OCI-LY7 (cell line): Measurements from ENCODE around the gene ZHX3. TPM values are rescaled to one million over a fixed set of nuclear protein-coding genes. Genes with fewer than 3 reads are reported as not detected.

Experiments used
- BruUV-seq: library from RNA; stranded (reverse); fragments of 400-500 nt; replicated peaks from 2 replicates; lab custom pipeline; 2021; lab: Mats Ljungman, UMichigan
- CTCF ChIA-PET: fragments of 300-600 bp; sonication (Branson Sonifier 250); formaldehyde crosslinking; loops from one replicate; lab custom pipeline; 2022; ENCODE audit warnings: antibody characterized with exemption; ENCODE audit not compliant: unreplicated experiment; lab: Charles Lee
- POLR2A ChIA-PET: fragments of 300-600 bp; sonication (Branson Sonifier 250); formaldehyde crosslinking; loops from one replicate; lab custom pipeline; 2022; ENCODE audit warnings: antibody characterized with exemption; lab: Charles Lee
- DNase-seq: peaks from one replicate; pipeline ENCODE4 v3.0.0-alpha.2; 2015; ENCODE audit warnings: low spot score
- H2AFZ ChIP-seq: fragments of 200-600 bp; sonication (generic), shearing (Covaris generic); 2 replicates; pipeline ENCODE4 v1.6.1; 2014; ENCODE audit warnings: mild to moderate bottlenecking, antibody characterized with exemption, low read length, moderate library complexity
- H3K27ac ChIP-seq: fragments of 200-600 bp; sonication (generic); 2 replicates; pipeline ENCODE4 v1.5.1; 2014; ENCODE audit warnings: mixed run types, low read depth, mild to moderate bottlenecking, moderate library complexity, low read length, inconsistent platforms; ENCODE audit not compliant: poor library complexity, severe bottlenecking
- H3K36me3 ChIP-seq: fragments of 200-600 bp; sonication (generic); 2 replicates; pipeline ENCODE4 v1.6.1; 2014; ENCODE audit warnings: mild to moderate bottlenecking, antibody characterized with exemption, low read length, moderate library complexity, mixed read lengths; ENCODE audit not compliant: insufficient read depth
- H3K4me1 ChIP-seq: fragments of 200-600 bp; sonication (generic); 2 replicates; pipeline ENCODE4 v1.5.1; 2014; ENCODE audit warnings: mild to moderate bottlenecking, low read length; ENCODE audit not compliant: insufficient read depth, poor library complexity, severe bottlenecking
- H3K4me2 ChIP-seq: fragments of 200-600 bp; sonication (generic); 2 replicates; pipeline ENCODE4 v1.6.1; 2014; ENCODE audit warnings: mild to moderate bottlenecking, low read length
- H3K4me3 ChIP-seq: fragments of 200-600 bp; sonication (generic); 2 replicates; pipeline ENCODE4 v1.5.1; 2014; ENCODE audit warnings: mild to moderate bottlenecking, low read depth, low read length; ENCODE audit not compliant: poor library complexity, severe bottlenecking
- H3K79me2 ChIP-seq: fragments of 200-600 bp; sonication (generic); 2 replicates; pipeline ENCODE4 v1.6.1; 2016; ENCODE audit warnings: low read depth, mild to moderate bottlenecking, low read length, moderate library complexity, mixed read lengths; ENCODE audit not compliant: insufficient read depth
- H3K9me2 ChIP-seq: fragments of 200-600 bp; sonication (generic); 2 replicates; pipeline ENCODE4 v1.6.1; 2016; ENCODE audit warnings: mild to moderate bottlenecking, low read length, mixed read lengths; ENCODE audit not compliant: insufficient read depth
- H3K9me3 ChIP-seq: fragments of 200-600 bp; sonication (generic); 2 replicates; pipeline ENCODE4 v1.6.1; 2014; ENCODE audit warnings: mild to moderate bottlenecking, mixed run types, low read length, mixed read lengths
- H4K20me1 ChIP-seq: fragments of 200-600 bp; sonication (generic); 2 replicates; pipeline ENCODE4 v1.6.1; 2014; ENCODE audit warnings: mild to moderate bottlenecking, antibody characterized with exemption, low read length, moderate library complexity, mixed read lengths; ENCODE audit not compliant: insufficient read depth
- CTCF ChIP-seq: fragments of 200-600 bp; sonication (generic); conservative IDR thresholded peaks from 2 replicates; pipeline ENCODE4 v1.5.1; 2014; ENCODE audit warnings: mild to moderate bottlenecking, antibody characterized with exemption, low read length, moderate library complexity, mixed read lengths
- EZH2phosphoT487 ChIP-seq: fragments of 200-600 bp; sonication (generic); IDR thresholded peaks from 2 replicates; pipeline ENCODE4 v1.6.1; 2018; ENCODE audit warnings: low read depth, borderline replicate concordance, mild to moderate bottlenecking, mixed run types, antibody characterized with exemption, low read length, moderate library complexity, mixed read lengths
- intact Hi-C: fragments of 100-400 bp; cut with micrococcal nuclease; formaldehyde crosslinking; loops from one replicate; pipeline ENCODE4 v1.10.0; 2022; ENCODE audit not compliant: unreplicated experiment
- total RNA-seq, 2 experiments: library from RNA; depleted of rRNA in 1 of 2; stranded (reverse); fragments of >200 nt in 1 of 2; shearing (Covaris generic) in 1 of 2; gene quantifications; 2 replicates each; pipeline ENCODE4 v1.2.3, GENCODE V29; 2014 to 2022

The ZHX3 gene
- total RNA-seq, 2 experiments from 2014 or later: 5.8 to 16.9 TPM

DNA sequence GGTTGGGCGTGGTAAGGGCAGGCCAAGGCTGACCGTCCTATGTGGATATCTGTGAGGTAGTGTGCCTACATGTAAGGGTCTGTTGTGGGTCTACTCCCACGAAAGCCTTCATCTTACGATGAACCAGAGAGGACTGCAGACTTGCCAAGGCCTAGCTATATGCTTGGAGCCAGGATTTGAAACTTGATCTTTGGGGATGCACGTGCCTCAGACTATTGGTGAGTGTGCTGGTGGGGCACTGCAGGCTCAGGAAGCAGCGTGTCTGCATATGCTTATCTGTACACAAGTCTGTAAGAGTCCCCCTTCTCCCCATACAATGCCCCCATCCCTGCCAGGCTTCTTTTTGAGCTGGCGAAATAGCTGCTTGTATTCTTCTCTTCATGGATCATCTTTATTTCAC lies 162.3 kb downstream of the ZHX3 start:
- no peaks in the 10 kb centered on the region for H3K9me3 ChIP-seq
- H2AFZ ChIP-seq: no peak overlapping the region
- H4K20me1 ChIP-seq: no peaks in the 10 kb centered on the region; the same call in 1 of the 2 replicates
- no peak overlapping the region for H3K4me3 ChIP-seq
- intact Hi-C loops: no loop called here
- POLR2A ChIA-PET: interaction anchor here (0.6 to 0.8 kb wide), 3 partner anchors 12 to 163 kb away, joined by 3 read pairs; no protein-coding TSS in a partner anchor
- no TSS peak for BruUV-seq
- H3K4me2 ChIP-seq: no peak overlapping the region
- TF ChIP-seq EZH2phosphoT487 (no peak), CTCF (no peak)
- H3K79me2 ChIP-seq: peaks cover 57% of the 10 kb centered on the region
- DNase-seq: no peak
- H3K9me2 ChIP-seq: no peaks in the 10 kb centered on the region
- no peak overlapping the region for H3K27ac ChIP-seq
- CTCF ChIA-PET: no interaction called here
- H3K4me1 ChIP-seq: peaks cover 59% of the 10 kb centered on the region
- peaks cover 15% of the 10 kb centered on the region for H3K36me3 ChIP-seq

- TF ChIP-seq CTCF (no peak), EZH2phosphoT487 (no peak)
- Histone ChIP-seq H4K20me1 (no peaks in the 10 kb centered on the region; the same call in 1 of the 2 replicates), H3K79me2 (peaks cover 63% of the 10 kb centered on the region), H3K4me2 (no peak overlapping the region; the same call in 1 of the 2 replicates), H3K4me3 (no peak overlapping the region), H3K36me3 (peaks cover 8% of the 10 kb centered on the region), H3K9me2 (no peaks in the 10 kb centered on the region), H3K9me3 (no peaks in the 10 kb centered on the region), H3K27ac (no peak overlapping the region), H3K4me1 (peaks cover 59% of the 10 kb centered on the region), H2AFZ (no peak overlapping the region)
- intact Hi-C loops: no loop called here
- no peak for DNase-seq
- BruUV-seq: no TSS peak
- ChIA-PET POLR2A (interaction anchor here (0.7 to 0.8 kb wide), 2 partner anchors 11 to 163 kb away, joined by 3 read pairs; no protein-coding TSS in a partner anchor), CTCF (no interaction called here)
Observed at GRCh38 chr20:41154436-41155176, 162.9 kb downstream of the ZHX3 start.
